Gastroesophageal sphincter (tissue), 4 donors: ENCODE measurements around the gene SOHLH1. TPM values are rescaled to one million over a fixed set of nuclear protein-coding genes. Genes with fewer than 3 reads are reported as not detected.

ENCODE experiments used
- ATAC-seq: fragments of 150-250 bp; one replicate; pipeline ENCODE4 v1.9.1; 2016; ENCODE audit warnings: mild to moderate bottlenecking, moderate library complexity
- H3K27ac ChIP-seq, 4 donors: fragments of 200-600 bp; sonication (generic) in 3 of 4; 1 replicate in 3 of 4; 2 replicates in 1 of 4; pipeline ENCODE4 v1.5.1; 2016 to 2019
- H3K27me3 ChIP-seq: fragments of 200-600 bp; sonication (generic); one replicate; pipeline ENCODE4 v1.5.1; 2019
- H3K36me3 ChIP-seq, 2 donors: fragments of 200-600 bp; sonication (generic); one replicate each; pipeline ENCODE4 v1.5.1; 2019; ENCODE audit warnings: control low read depth in 1 of 2
- H3K4me1 ChIP-seq, 3 donors: fragments of 200-600 bp; sonication (generic); 1 replicate in 2 of 3; 2 replicates in 1 of 3; pipeline ENCODE4 v1.5.1; 2016 to 2019; ENCODE audit warnings: control low read depth in 2 of 3
- H3K4me3 ChIP-seq, 2 donors: fragments of 200-600 bp; sonication (generic); one replicate each; pipeline ENCODE4 v1.5.1; 2019; ENCODE audit warnings: mild to moderate bottlenecking in 1 of 2, moderate library complexity in 1 of 2
- H3K9me3 ChIP-seq, 3 donors: fragments of 200-600 bp; sonication (generic); one replicate each; pipeline ENCODE4 v1.5.1; 2017 to 2019; ENCODE audit warnings: control low read depth in 2 of 3
- EP300 ChIP-seq: sonication (generic); formaldehyde crosslinking; IDR thresholded peaks from one replicate; pipeline ENCODE4 v1.6.1; 2017; ENCODE audit warnings: antibody characterized with exemption, mild to moderate bottlenecking
- POLR2A ChIP-seq, 2 donors: fragments of 450-650 bp; IDR thresholded peaks; one replicate each; pipeline ENCODE4 v1.6.1; 2017; ENCODE audit warnings: antibody characterized with exemption in 2 of 2, mild to moderate bottlenecking in 2 of 2, moderate library complexity in 1 of 2
- POLR2AphosphoS5 ChIP-seq: sonication (generic); formaldehyde crosslinking; IDR thresholded peaks from one replicate; pipeline ENCODE4 v1.6.1; 2017; ENCODE audit warnings: antibody characterized with exemption
- whole genome bisulfite sequencing, 2 donors: methylation state at CpG; one replicate each; pipeline ENCODE4 v1.1.5; 2018; ENCODE audit warnings: low coverage in 1 of 2; 5-methylcytosine and 5-hydroxymethylcytosine counted together
- total RNA-seq, 4 donors: library from RNA; depleted of rRNA; stranded (reverse); fragments of >200 nt; gene quantifications; one replicate each; pipeline ENCODE4 v1.1.0, GENCODE V29; 2016
- TF ChIP-seq, protein P1 (sequence below), 4 experiments: fragments of 200-600 bp in 2 of 4; fragments of 450-650 bp in 2 of 4; sonication (generic) in 1 of 4; IDR thresholded peaks; one replicate each; pipeline ENCODE4 v1.5.1; 2017 to 2019; ENCODE audit warnings: antibody characterized with exemption in 4 of 4, mild to moderate bottlenecking in 2 of 4, moderate library complexity in 2 of 4

Gene SOHLH1
- total RNA-seq, 4 donors from 2014 or later, result not detected

DNA sequence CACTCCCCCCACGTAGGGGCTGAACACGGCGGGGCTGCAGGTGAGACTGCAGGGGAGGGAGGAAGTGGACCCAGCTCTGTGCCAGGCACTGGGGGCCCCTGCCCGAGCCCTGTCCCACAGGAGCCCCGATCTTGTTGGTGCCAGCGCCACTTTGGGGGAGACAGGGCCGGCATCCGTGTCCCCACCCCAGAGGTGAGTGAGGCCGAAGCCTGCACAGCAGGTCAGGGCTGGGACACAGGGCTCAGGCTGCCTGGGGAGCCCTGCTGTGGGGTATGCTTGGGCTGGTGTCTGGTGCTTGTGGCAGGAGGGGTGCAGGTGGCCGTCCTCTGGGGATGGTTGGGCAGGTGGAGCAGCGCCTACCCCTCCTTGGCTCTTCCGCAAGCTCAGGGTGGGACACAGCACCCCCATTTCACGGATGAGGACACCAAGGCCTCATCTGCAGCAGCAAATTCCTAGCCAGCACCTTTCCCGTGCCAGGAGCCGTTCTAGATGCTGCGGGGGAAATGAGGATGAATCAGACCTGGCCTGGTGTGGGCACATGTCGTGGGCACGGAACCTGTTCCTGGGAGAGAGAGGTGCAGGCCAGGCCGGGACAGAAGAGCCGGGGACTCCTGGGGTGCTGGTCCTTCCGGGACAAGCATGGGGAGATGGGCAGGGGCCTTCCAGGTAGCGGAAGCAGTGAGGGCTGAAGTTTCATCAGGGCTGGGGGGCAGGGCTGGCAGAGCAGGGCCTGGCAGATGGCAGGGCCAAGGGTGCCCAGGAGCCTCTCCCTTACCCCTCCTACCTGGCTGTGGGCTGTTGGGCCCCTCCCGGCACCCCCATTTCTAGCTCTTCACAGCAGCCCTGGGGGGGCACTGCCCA lies 37.9 kb upstream of the SOHLH1 start:
- 28 to 72% methylated on average over 2 to 6 of the region's 23 CpGs for WGBS, 2 donors
- no peaks in the 10 kb centered on the region for H3K36me3 ChIP-seq
- H3K4me3 ChIP-seq, result no peak overlapping the region
- TF ChIP-seq POLR2A (IDR thresholded peaks at IDR 0.05) (no peak), EP300 (no peak), POLR2AphosphoS5 (no peak)
- TF ChIP-seq, protein P1, sequence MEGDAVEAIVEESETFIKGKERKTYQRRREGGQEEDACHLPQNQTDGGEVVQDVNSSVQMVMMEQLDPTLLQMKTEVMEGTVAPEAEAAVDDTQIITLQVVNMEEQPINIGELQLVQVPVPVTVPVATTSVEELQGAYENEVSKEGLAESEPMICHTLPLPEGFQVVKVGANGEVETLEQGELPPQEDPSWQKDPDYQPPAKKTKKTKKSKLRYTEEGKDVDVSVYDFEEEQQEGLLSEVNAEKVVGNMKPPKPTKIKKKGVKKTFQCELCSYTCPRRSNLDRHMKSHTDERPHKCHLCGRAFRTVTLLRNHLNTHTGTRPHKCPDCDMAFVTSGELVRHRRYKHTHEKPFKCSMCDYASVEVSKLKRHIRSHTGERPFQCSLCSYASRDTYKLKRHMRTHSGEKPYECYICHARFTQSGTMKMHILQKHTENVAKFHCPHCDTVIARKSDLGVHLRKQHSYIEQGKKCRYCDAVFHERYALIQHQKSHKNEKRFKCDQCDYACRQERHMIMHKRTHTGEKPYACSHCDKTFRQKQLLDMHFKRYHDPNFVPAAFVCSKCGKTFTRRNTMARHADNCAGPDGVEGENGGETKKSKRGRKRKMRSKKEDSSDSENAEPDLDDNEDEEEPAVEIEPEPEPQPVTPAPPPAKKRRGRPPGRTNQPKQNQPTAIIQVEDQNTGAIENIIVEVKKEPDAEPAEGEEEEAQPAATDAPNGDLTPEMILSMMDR (IDR thresholded peaks at IDR 0.05), result no peak
- ATAC-seq, result no peak
- peaks cover 0 to 7% (median 0%) of the 10 kb centered on the region in 3 donors for H3K9me3 ChIP-seq
- peaks cover 95% of the 10 kb centered on the region for H3K27me3 ChIP-seq
- H3K4me1 ChIP-seq, result no peaks in the 10 kb centered on the region
- no peak overlapping the region for H3K27ac ChIP-seq

DNA sequence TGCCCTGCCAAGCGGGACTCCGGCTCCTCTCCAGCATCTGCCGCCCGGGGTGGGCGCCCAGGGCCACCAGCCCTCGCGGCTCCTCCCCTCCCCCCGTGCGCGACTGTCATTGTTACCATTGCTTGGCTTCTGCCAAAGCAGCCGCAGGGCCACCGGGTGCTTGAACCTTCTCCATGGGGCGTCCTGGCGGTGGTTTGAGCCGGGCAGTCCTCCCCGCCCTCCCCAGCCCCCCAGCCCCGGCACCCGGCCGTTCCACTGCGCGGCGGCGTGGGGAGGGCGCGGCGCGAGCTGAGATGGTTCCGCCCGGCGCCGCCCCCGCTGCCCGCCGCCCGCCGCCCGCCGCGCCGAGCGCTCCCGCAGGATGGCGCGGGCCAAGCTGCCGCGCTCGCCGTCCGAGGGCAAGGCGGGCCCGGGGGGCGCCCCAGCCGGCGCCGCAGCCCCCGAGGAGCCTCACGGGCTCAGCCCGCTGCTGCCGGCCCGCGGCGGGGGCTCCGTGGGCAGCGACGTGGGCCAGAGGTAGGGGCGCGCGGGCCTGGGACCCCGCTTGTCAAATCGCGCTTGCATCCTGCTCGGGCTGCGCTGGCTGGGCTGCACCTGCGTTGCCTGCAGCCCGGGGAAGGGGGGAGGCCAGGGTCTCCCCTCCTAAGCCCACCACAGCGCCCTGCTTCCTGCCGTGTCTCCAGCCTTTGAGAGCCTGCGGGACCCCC lies 37.1 kb upstream of the SOHLH1 start:
- H3K36me3 ChIP-seq, result no peaks in the 10 kb centered on the region
- H3K4me1 ChIP-seq, result no peaks in the 10 kb centered on the region
- ATAC-seq, result no peak
- H3K4me3 ChIP-seq, result no peak overlapping the region
- no CpG with 5 or more reads among the region's 78 CpGs for WGBS, 2 donors
- TF ChIP-seq POLR2AphosphoS5, result no peak
- no peak for TF ChIP-seq POLR2A (IDR thresholded peaks at IDR 0.05)
- TF ChIP-seq, protein P1 (IDR thresholded peaks at IDR 0.05), result no peak
- no peak overlapping the region for H3K27ac ChIP-seq
- peaks cover 0 to 15% (median 0%) of the 10 kb centered on the region in 3 donors for H3K9me3 ChIP-seq
- peaks cover 91% of the 10 kb centered on the region for H3K27me3 ChIP-seq

DNA sequence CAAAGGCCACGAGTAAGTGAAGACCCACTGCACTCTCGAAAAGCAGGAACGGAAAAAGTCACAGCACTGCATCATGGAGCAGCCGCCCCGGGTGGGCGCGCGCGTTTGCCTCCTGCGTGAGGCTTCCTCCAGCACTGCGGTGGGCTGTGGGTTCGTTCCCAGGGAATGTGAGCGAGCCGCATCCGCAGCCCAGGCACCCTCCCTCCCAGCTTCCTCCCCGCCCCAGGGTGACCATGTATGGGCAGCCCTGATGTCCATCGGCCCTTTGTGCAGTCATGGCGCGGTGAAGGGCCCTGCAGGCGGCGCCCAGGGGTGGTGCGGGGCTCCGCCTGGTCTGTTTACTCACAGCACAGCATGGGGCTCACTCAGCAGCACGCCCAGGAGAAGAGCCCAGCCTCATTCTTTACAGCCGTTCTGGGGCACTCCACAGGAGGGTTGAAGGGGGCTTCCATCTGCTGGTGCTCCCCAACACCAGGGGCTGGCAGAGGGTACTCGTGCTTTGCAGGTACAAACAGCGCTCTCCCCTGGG lies 35.4 kb upstream of the SOHLH1 start:
- Histone ChIP-seq H3K4me3 (no peak overlapping the region), H3K27me3 (peaks cover 83% of the 10 kb centered on the region), H3K4me1 (no peaks in the 10 kb centered on the region), H3K9me3 (peaks cover 0 to 28% (median 0%) of the 10 kb centered on the region in 3 donors), H3K27ac (no peak overlapping the region), H3K36me3 (no peaks in the 10 kb centered on the region)
- 86% methylated on average over 9 of the region's 27 CpGs; no CpG with 5 or more reads in 1 of the 2 donors for WGBS, 2 donors
- TF ChIP-seq POLR2AphosphoS5, result no peak
- TF ChIP-seq, protein P1 (IDR thresholded peaks at IDR 0.05), result no peak
- no peak for TF ChIP-seq POLR2A (IDR thresholded peaks at IDR 0.05)
- no peak for TF ChIP-seq EP300
- ATAC-seq, result no peak

DNA sequence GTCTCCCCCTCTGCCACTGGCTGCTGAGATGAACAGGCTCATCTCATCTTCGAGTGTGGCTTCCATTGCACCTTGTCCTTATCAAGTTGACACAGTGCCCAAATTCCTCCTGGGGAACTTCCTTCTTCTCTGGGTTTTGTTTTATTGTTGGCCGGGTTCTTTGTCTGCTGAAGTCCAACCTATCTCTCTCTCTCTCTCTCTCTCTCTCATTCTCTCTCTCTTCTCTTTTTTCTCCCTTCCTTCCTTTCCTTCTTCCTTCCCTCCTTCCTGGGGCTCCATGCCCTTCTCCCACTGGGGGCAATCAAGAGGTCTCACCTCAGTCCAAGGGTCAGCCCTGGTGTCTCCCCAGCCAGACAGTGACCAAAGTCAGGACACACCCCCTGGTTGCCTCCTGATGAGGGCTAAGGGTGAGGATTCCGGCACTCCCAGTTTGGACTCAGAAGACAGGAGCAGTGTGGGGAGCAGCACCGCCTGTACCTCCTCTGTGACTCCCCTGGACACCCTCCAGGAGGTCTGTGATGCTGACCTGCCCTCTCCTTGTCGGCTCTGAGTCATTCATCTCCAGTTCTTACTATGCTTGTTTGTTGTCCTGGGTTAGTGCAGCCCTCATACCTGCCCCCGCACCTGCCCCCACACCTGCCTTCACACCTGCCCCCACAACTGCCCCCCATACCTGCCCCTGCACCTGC lies 33.4 kb upstream of the SOHLH1 start:
- Histone ChIP-seq H3K27me3 (peaks cover 82% of the 10 kb centered on the region), H3K27ac (no peak overlapping the region), H3K9me3 (peaks cover 0 to 28% (median 0%) of the 10 kb centered on the region in 3 donors), H3K36me3 (no peaks in the 10 kb centered on the region), H3K4me3 (no peak overlapping the region), H3K4me1 (no peaks in the 10 kb centered on the region)
- ATAC-seq, result no peak
- 49 to 71% methylated on average over 2 to 3 of the region's 6 CpGs for WGBS, 2 donors
- TF ChIP-seq POLR2AphosphoS5 (no peak), POLR2A (IDR thresholded peaks at IDR 0.05) (no peak), EP300 (no peak)
- TF ChIP-seq, protein P1 (IDR thresholded peaks at IDR 0.05), result no peak
